Nephron progenitor cell (in vitro differentiated cells): ENCODE results near the gene ART1.

ENCODE experiments used
- DNase-seq: peaks from one replicate; pipeline ENCODE4 v3.0.0; 2021
- H3K27ac Mint-ChIP-seq: 2 replicates; pipeline ENCODE4 v1.8.0; 2021; ENCODE audit warnings: mild to moderate bottlenecking, moderate library complexity, mixed read lengths
- H3K27me3 Mint-ChIP-seq: 2 replicates; pipeline ENCODE4 v1.8.0; 2021; ENCODE audit warnings: mild to moderate bottlenecking, low read depth, mixed read lengths; ENCODE audit not compliant: poor library complexity
- H3K36me3 Mint-ChIP-seq: 2 replicates; pipeline ENCODE4 v1.8.0; 2021; ENCODE audit warnings: low read depth, mixed read lengths
- H3K4me1 Mint-ChIP-seq: 2 replicates; pipeline ENCODE4 v1.8.0; 2021; ENCODE audit warnings: mixed read lengths
- H3K4me3 Mint-ChIP-seq: 2 replicates; pipeline ENCODE4 v1.8.0; 2021; ENCODE audit warnings: mild to moderate bottlenecking, moderate library complexity, mixed read lengths
- H3K9me3 Mint-ChIP-seq: 2 replicates; pipeline ENCODE4 v1.8.0; 2021; ENCODE audit warnings: mild to moderate bottlenecking, moderate library complexity, mixed read lengths
- TF ChIP-seq, protein P1 (sequence below): fragments of 200-600 bp; sonication (generic); IDR thresholded peaks from 2 replicates; pipeline ENCODE4 v1.5.0; 2021; ENCODE audit warnings: antibody characterized with exemption

The ART1 gene

DNA sequence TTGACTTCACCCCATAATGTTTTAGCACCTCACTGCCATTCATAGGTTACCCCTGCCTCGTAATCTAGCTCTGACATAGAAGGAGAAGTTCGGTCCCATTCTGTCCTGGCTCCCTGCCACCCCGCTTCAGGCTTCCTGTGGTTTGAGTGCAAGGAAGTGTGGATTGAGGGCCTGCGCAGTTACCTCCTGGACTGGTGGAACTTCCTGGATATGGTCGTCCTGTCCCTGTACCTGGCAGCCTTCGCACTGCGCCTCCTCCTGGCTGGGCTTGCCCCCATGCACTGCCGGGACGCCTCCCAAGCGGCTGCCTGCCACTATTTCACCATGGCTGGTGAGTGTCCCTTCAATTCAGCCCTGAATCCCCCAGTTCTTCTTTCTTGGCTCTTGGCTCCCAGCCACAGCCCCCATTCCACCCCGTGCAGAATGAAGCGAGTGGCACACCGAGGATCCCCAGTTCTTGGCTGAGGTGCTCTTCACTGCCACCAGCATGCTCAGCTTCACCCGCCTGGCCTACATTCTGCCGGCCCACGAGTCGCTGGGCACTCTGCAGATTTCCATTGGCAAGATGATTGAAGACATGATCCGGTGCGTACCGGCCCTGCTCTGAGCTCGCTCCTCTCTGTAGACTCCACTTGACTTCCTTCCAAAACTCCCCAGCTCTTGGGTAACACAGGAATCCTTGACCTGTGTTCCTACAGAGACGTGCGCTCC lies 18.5 kb upstream of the ART1 start:
- peaks cover 5% of the 10 kb centered on the region for H3K27me3 Mint-ChIP-seq
- DNase-seq = no peak

DNA sequence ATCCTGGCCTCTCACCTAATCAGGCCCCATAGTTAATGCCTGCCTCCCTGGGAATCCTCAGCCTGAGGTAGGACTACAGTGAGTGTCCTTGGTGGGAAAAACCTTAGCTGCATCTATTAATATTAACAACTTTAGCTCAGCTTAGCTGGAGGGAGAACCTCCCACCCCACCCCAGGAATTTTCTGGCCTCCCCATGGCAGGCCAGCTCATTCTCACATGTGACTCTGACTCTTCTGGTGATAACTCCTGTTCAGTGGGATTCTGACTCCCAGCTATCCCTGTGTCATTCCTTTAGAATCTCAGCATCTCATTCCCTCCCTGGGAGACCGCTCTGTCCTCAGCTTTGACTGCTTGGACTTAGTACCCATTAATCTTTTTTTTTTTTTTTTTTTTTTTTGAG lies 17.6 kb upstream of the ART1 start:
- H3K4me3 Mint-ChIP-seq = no peak overlapping the region
- H3K36me3 Mint-ChIP-seq = peaks cover 5% of the 10 kb centered on the region
- no peak for DNase-seq
- peaks cover 4% of the 10 kb centered on the region for H3K9me3 Mint-ChIP-seq
- peaks cover 7% of the 10 kb centered on the region for H3K4me1 Mint-ChIP-seq
- no peak overlapping the region for H3K27ac Mint-ChIP-seq
- TF ChIP-seq, protein P1, sequence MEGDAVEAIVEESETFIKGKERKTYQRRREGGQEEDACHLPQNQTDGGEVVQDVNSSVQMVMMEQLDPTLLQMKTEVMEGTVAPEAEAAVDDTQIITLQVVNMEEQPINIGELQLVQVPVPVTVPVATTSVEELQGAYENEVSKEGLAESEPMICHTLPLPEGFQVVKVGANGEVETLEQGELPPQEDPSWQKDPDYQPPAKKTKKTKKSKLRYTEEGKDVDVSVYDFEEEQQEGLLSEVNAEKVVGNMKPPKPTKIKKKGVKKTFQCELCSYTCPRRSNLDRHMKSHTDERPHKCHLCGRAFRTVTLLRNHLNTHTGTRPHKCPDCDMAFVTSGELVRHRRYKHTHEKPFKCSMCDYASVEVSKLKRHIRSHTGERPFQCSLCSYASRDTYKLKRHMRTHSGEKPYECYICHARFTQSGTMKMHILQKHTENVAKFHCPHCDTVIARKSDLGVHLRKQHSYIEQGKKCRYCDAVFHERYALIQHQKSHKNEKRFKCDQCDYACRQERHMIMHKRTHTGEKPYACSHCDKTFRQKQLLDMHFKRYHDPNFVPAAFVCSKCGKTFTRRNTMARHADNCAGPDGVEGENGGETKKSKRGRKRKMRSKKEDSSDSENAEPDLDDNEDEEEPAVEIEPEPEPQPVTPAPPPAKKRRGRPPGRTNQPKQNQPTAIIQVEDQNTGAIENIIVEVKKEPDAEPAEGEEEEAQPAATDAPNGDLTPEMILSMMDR = no peak
- H3K27me3 Mint-ChIP-seq = peaks cover 3% of the 10 kb centered on the region

More for the DNA sequence above, 18.5 kb upstream of the ART1 start:
- Mint-ChIP-seq H3K9me3 (peaks cover 4% of the 10 kb centered on the region), H3K36me3 (peaks cover 5% of the 10 kb centered on the region), H3K4me1 (peaks cover 15% of the 10 kb centered on the region), H3K27ac (no peak overlapping the region), H3K4me3 (no peak overlapping the region)
- TF ChIP-seq, protein P1 = no peak

DNA sequence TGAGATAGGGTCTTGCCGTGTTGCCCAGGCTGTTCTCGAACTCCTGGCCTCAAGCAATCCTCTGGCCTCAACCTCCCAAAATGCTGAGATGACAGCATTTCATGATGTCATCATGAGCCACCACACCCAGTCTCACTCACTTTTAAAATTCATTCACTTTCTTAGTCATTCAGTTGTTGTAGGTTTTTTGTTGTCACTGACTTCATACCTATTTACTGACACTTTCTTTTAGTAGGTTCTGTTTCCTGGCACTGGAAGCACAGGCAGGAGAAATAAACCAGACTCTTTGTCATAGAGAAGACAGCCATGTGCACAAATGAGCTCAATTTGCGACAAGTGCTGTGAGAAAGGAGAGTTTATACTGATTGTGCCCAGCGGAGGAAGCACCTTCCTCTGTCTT lies 13.6 kb upstream of the ART1 start:
- Mint-ChIP-seq H3K4me1 (peaks cover 16% of the 10 kb centered on the region), H3K27ac (no peak overlapping the region), H3K9me3 (peaks cover 4% of the 10 kb centered on the region), H3K4me3 (no peak overlapping the region), H3K27me3 (peaks cover 3% of the 10 kb centered on the region), H3K36me3 (peaks cover 5% of the 10 kb centered on the region)
- no peak for DNase-seq
- TF ChIP-seq, protein P1 = no peak

DNA sequence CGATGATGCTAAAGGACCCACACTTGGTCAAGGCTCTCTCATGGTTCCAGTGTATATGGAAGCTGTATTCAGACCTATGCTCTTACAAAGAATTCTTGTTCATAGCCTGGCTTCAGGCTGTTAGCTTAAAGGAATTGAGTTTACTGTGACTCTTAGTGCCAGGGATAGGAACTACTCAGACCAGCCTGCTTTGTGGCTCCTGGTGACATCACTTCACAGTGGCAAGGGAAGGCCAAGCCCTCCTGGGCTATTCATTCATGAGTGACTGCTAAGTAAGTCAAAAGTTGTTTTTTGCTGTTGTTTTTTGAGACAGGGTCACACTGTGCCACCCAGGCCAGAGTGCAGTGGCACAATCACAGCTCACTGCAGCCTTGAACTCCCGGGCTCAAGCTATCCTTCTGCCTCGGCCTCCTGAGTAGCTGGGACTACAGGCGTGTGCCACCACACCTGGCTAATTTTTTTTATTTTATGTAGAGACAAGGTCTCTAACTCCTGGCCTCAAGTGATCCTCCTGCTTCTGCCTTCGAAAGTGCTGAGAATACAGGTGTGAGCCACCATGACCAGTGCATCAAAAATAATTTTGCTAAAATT lies 12.8 kb upstream of the ART1 start:
- Mint-ChIP-seq H3K36me3 (peaks cover 5% of the 10 kb centered on the region), H3K27ac (no peak overlapping the region), H3K4me1 (peaks cover 24% of the 10 kb centered on the region), H3K27me3 (no peaks in the 10 kb centered on the region), H3K9me3 (peaks cover 4% of the 10 kb centered on the region), H3K4me3 (no peak overlapping the region)
- no peak for DNase-seq
- TF ChIP-seq, protein P1 = no peak

GRCh38 chr11:3635641-3636375 lies 9.1 kb upstream of the ART1 start:
- peaks cover 2% of the 10 kb centered on the region for H3K27me3 Mint-ChIP-seq
- H3K27ac Mint-ChIP-seq = no peak overlapping the region
- TF ChIP-seq, protein P1 = no peak
- H3K4me3 Mint-ChIP-seq = no peak overlapping the region
- peaks cover 13% of the 10 kb centered on the region for H3K36me3 Mint-ChIP-seq
- DNase-seq = no peak
- no peaks in the 10 kb centered on the region for H3K9me3 Mint-ChIP-seq
- H3K4me1 Mint-ChIP-seq = peaks cover 41% of the 10 kb centered on the region
